VCaP (cell line): ENCODE measurements around the gene CRNKL1.

Experiments used
- H3K27ac ChIP-seq: fragments of 450-650 bp; 2 replicates; pipeline ENCODE4 v1.5.1; 2017
- TF ChIP-seq, protein P1 (sequence below): fragments of 450-650 bp; conservative IDR thresholded peaks from 2 replicates; pipeline ENCODE4 v1.5.1; 2017; ENCODE audit warnings: mild to moderate bottlenecking, moderate library complexity

Gene CRNKL1

DNA sequence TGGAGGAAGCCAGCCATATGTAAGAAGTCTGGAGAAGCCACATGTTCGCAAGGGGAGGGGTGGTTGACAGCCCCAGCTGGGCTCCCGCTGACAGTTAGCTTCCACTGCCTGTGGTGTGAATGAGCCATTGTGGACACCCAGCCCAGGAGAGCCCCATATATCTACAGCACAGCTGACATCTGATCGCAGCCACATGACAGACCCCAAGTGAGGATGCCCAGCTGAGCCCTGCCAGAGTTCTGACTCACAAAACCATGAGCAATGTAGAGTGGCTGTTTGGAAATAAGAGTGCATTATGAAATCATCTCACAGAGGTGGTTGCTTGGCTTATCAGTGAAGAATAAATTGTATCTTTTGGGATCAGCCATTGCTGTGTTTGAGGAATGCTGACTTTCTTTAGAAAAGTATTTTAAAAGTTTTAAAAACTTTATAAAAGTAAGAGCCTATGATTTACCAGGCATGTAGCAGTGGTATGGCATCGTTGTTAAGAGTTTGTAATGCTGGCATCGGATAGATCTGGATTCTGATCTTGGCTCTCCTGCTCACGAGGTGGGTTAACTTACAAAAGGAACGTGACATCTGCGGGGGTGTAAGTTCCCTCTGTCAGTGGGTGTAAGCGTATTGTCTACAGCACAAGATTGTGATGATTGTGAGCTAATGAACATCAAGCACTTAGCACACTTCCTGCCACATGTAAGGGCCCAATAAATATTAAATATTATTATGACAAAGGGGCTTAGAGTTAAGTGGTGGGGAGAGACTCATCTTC is 24.2 kb upstream of the CRNKL1 start:
- no peak overlapping the region for H3K27ac ChIP-seq
- TF ChIP-seq, protein P1, sequence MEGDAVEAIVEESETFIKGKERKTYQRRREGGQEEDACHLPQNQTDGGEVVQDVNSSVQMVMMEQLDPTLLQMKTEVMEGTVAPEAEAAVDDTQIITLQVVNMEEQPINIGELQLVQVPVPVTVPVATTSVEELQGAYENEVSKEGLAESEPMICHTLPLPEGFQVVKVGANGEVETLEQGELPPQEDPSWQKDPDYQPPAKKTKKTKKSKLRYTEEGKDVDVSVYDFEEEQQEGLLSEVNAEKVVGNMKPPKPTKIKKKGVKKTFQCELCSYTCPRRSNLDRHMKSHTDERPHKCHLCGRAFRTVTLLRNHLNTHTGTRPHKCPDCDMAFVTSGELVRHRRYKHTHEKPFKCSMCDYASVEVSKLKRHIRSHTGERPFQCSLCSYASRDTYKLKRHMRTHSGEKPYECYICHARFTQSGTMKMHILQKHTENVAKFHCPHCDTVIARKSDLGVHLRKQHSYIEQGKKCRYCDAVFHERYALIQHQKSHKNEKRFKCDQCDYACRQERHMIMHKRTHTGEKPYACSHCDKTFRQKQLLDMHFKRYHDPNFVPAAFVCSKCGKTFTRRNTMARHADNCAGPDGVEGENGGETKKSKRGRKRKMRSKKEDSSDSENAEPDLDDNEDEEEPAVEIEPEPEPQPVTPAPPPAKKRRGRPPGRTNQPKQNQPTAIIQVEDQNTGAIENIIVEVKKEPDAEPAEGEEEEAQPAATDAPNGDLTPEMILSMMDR = no peak

DNA sequence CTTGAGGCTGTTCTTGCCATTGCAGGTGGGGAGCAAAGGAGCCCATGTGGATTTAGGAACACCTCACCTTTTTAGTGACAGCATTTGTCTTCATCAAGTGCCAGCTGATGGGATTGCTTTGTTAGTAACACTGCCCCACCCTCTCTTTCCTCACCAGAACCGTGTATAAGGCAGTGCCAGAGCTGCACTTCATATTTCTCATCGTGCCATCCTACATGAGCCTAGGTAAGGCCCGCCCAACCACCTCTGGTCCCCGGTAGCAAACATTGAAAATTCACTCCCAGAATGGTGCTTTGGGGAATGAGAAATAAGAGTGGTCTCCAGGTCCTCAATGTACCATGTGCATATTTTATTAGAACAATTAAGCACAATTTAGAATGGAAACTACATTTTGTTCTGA is 22.8 kb upstream of the CRNKL1 start:
- TF ChIP-seq, protein P1 = no peak
- no peak overlapping the region for H3K27ac ChIP-seq

DNA sequence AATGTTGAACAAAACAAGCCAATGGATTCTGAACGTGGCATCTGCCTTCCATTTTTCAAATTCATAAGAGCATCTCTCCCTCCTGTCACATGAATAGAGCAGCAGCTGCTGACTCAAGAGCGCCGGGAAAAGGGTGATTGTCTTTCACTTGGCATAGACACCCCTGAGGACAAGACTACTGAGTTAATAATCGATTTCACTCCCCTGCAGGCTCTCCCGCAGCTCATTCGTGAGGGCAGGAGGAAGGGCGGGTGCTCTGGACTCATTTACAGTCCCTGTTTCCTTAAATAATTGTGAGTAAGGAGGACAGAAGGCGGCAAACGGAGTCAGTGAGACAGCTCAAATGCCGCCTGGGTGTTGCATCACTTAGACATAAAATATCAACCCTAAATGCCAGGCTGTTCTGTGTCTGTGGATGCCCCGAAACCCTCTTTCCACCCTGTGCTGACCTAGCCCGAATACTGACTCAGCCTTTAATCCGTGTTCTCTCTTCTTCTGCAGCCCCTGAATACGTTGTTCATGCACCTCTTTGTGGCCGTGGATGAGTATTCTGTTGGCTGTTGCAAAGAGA is 21.6 kb upstream of the CRNKL1 start:
- no peak overlapping the region for H3K27ac ChIP-seq
- TF ChIP-seq, protein P1 = no peak

DNA sequence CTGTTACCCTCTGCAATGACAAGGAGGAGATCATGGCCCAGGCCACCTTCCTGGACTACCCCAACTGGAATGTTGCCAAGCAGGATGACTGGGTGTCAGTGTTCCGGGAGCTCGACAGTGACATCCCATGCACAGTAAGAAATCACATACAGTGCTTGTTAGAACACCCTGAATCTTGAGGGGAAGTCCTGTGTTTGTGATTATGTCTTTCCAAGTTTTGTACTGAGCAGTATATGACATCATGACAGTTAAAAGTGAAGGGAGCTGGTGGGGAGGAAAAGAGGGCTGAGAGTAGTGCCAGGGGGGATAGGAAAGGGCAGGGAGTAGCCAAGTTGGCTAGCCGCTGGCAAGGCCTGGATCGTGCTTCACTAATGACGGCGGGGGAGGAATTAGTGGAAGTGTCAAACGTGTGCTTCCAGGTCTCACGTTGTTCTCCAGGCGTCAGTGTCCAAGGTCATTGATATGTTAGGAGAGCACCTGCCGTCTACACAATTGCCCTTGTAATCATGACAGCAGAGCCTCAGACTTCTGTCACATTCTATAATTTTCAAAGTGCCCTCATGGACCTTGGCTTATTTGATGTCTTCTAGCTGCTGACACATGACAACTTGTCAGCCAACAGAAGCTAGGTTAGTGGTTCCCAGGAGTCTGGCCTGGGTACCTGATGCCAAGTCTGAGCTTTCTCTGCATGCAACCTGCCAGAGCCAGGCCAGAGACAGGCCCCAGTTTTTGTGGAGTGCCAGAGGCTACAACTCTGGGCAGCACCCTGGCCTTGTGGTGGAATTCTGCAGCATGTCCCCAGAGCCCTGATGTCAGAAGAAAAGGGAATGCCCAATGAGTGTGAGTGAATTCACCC is 18.8 kb upstream of the CRNKL1 start:
- H3K27ac ChIP-seq = no peak overlapping the region
- TF ChIP-seq, protein P1 = no peak

DNA sequence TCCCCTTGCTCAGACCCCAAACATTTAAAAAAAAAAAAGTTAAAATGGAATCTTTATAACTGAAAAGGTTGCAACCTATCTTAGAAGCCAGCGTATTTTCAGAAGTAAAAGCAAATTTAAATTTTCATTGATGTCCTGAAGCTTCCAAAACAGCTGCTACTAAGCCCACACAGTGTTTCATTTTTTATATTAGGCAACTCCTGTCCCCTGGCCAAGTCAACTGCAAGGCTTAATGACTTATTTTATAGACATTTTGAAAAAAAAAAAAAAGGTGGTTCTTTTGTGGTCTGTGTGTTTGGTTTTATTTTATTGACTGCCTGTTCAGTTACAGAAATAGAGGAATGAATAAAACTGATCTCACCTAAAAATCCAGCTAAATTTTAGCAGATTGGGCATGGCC is 13.1 kb upstream of the CRNKL1 start:
- peak overlapping the region; percentile 38; the same call in 1 of the 2 replicates for H3K27ac ChIP-seq
- TF ChIP-seq, protein P1 = no peak

DNA sequence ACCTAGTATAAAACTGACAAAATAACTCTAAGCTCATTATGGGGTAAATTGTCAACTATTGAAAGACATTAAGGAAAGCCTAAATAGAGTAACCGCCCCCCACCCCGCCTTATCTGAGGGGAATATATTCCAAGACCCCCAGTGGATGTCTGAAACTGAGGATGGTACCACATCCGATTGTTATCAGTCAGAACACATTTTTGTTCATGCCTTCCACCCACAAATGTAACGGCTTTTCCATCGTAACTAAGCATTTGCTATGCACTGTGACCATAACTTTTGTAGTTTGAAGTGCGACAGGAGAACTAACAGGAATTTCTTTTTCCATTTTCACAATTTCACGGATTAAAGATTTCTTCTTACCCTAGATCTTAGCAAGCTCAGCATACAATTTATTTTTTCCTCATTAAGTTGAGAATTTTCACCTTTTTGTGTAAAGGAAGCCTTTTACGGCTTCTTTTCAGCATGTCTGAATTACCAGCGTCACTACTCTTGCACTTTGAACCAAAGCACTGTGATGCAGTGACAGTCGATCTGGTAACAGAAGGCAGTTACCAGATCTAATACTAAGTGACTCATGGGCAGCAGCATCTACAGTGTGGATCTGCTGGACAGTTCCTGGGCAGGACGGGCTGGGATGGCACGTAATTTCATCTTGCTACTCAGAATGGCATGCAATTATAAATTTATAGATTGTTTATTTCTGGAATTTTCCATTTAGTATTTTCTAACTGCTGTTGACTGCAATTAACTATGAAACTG is 11.9 kb upstream of the CRNKL1 start:
- TF ChIP-seq, protein P1 = no peak
- H3K27ac ChIP-seq = no peak overlapping the region
